Glutamatergic neuron (in vitro differentiated cells): ENCODE data around the gene EMC8. TPM values are rescaled to one million over a fixed set of nuclear protein-coding genes. Genes with fewer than 3 reads are reported as not detected.

ENCODE experiments used
- DNase-seq: peaks from one replicate; pipeline ENCODE4 v3.0.0; 2022
- H3K27ac Mint-ChIP-seq: one replicate; pipeline ENCODE4 v1.8.0; 2020; ENCODE audit warnings: mild to moderate bottlenecking, mixed read lengths, inconsistent platforms; ENCODE audit not compliant: unreplicated experiment
- H3K27me3 Mint-ChIP-seq: one replicate; pipeline ENCODE4 v1.8.0; 2020; ENCODE audit warnings: mild to moderate bottlenecking, moderate library complexity, mixed read lengths, inconsistent platforms; ENCODE audit not compliant: unreplicated experiment
- H3K36me3 Mint-ChIP-seq: one replicate; pipeline ENCODE4 v1.8.0; 2020; ENCODE audit warnings: mild to moderate bottlenecking, mixed read lengths, inconsistent platforms; ENCODE audit not compliant: unreplicated experiment
- H3K4me1 Mint-ChIP-seq: one replicate; pipeline ENCODE4 v1.8.0; 2020; ENCODE audit warnings: mild to moderate bottlenecking, low read depth, mixed read lengths, inconsistent platforms; ENCODE audit not compliant: unreplicated experiment
- H3K4me3 Mint-ChIP-seq: one replicate; pipeline ENCODE4 v1.8.0; 2020; ENCODE audit warnings: mild to moderate bottlenecking, mixed read lengths, inconsistent platforms; ENCODE audit not compliant: unreplicated experiment
- H3K9me3 Mint-ChIP-seq: one replicate; pipeline ENCODE4 v1.8.0; 2020; ENCODE audit warnings: mild to moderate bottlenecking, moderate library complexity, mixed read lengths, inconsistent platforms; ENCODE audit not compliant: unreplicated experiment
- total RNA-seq: library from RNA; stranded (reverse); fragmentation: NEBNext Ultra II Directional; extraction: Animal tissue kit (Norgen Biotek cat#: 25700); gene quantifications from one replicate; pipeline ENCODE4 v1.2.1, GENCODE V29; 2021; ENCODE audit not compliant: unreplicated experiment
- TF ChIP-seq, protein P1 (sequence below): fragments of 200-600 bp; sonication (generic); IDR thresholded peaks from one replicate; pipeline ENCODE4 v1.5.0; 2021; ENCODE audit not compliant: partially characterized antibody, unreplicated experiment

EMC8 gene
- total RNA-seq, 1 donor from 2014 or later = 34.2 TPM

DNA sequence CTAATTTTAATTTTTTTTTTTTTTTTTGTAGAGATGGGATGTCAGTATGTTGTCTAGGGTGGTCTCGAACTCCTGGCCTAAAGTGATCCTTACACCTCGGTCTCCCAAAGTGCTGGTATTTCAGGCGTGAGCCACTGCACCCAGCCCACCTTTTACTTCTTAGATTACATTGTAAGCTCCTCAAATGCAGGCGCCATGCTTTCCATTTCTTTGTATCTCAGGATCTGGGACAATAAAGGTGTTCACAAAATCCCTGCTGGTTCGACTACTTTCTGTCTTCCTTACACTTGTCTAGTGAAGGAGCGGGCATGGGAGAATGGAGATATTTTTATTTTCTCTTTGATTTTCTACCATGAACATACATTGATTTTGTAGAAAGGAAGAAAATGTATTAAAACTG, 25.2 kb downstream of the EMC8 start:
- no peak overlapping the region for H3K27ac Mint-ChIP-seq
- H3K27me3 Mint-ChIP-seq = no peaks in the 10 kb centered on the region
- no peaks in the 10 kb centered on the region for H3K36me3 Mint-ChIP-seq
- peaks cover 2% of the 10 kb centered on the region for H3K4me1 Mint-ChIP-seq
- TF ChIP-seq, protein P1, sequence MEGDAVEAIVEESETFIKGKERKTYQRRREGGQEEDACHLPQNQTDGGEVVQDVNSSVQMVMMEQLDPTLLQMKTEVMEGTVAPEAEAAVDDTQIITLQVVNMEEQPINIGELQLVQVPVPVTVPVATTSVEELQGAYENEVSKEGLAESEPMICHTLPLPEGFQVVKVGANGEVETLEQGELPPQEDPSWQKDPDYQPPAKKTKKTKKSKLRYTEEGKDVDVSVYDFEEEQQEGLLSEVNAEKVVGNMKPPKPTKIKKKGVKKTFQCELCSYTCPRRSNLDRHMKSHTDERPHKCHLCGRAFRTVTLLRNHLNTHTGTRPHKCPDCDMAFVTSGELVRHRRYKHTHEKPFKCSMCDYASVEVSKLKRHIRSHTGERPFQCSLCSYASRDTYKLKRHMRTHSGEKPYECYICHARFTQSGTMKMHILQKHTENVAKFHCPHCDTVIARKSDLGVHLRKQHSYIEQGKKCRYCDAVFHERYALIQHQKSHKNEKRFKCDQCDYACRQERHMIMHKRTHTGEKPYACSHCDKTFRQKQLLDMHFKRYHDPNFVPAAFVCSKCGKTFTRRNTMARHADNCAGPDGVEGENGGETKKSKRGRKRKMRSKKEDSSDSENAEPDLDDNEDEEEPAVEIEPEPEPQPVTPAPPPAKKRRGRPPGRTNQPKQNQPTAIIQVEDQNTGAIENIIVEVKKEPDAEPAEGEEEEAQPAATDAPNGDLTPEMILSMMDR = no peak
- no peak for DNase-seq
- no peaks in the 10 kb centered on the region for H3K9me3 Mint-ChIP-seq
- H3K4me3 Mint-ChIP-seq = no peak overlapping the region

DNA sequence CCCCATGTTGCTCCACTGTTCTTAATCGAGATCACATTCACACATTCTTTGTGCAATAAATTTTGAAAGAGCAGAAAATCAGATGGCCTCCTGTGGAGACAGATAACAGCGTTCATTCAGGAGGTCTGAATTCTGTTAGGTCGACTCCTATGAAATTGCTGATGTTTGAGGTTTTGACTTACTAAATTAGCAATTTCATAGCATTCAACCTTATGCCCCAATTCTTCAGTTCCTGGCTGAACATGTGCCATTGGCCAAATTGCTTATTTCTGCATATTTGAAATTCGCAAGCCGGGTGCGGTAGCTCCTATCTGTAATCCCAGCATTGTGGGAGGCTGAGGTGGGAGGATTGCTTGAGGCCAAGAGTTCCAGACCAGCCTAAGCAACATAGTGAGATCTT, 26.3 kb downstream of the EMC8 start:
- no peaks in the 10 kb centered on the region for H3K36me3 Mint-ChIP-seq
- H3K4me1 Mint-ChIP-seq = peaks cover 2% of the 10 kb centered on the region
- no peak overlapping the region for H3K27ac Mint-ChIP-seq

DNA sequence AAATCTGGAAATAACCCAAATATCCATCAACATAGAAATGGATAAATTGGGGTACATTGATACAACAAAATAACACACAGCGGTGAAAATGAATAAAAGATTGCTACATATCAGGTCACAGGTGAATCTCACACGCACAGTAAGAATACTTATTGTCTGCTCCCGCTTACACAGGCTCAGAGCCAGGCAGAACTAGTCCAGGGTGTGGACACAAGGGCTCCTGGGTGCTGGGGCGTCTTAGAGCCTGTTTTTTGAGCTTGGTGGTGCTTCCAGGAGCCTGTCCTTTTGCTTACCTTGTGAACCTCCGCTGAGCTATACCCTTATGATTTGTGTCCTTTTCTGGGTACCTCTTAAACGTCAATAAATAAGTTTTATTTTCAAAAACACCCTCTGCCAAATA, 28.6 kb downstream of the EMC8 start:
- Mint-ChIP-seq H3K4me3 (no peak overlapping the region), H3K36me3 (no peaks in the 10 kb centered on the region), H3K4me1 (peaks cover 2% of the 10 kb centered on the region), H3K27ac (no peak overlapping the region), H3K9me3 (no peaks in the 10 kb centered on the region), H3K27me3 (peaks cover 5% of the 10 kb centered on the region)
- DNase-seq = no peak
- TF ChIP-seq, protein P1 = no peak

More for the DNA sequence above, 26.3 kb downstream of the EMC8 start:
- TF ChIP-seq, protein P1 = no peak
- no peak for DNase-seq
- Mint-ChIP-seq H3K9me3 (no peaks in the 10 kb centered on the region), H3K27me3 (peaks cover 3% of the 10 kb centered on the region), H3K4me3 (no peak overlapping the region)

DNA sequence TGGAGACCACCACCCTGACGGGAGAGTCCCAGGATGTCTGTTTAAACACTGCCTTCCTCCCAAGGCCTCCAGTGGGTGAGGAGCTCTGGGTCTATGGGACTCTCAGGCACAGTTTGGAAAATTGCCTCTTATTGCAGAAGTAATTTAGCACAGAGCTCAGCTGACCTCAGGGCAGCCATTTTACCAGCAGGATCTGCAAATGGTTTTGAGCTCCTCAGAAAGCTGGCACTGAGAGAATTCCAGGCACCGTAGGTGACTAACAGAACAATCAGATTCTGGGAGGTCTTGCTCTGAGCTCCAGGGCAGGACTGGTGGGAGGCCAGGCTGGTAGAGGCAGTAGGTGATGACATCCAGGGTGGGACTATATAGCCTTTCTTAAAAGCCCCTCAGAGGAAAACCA, 31.1 kb downstream of the EMC8 start:
- TF ChIP-seq, protein P1 = no peak
- Mint-ChIP-seq H3K9me3 (no peaks in the 10 kb centered on the region), H3K27me3 (peaks cover 5% of the 10 kb centered on the region), H3K36me3 (no peaks in the 10 kb centered on the region), H3K27ac (no peak overlapping the region), H3K4me1 (peaks cover 6% of the 10 kb centered on the region), H3K4me3 (no peak overlapping the region)
- DNase-seq = no peak

DNA sequence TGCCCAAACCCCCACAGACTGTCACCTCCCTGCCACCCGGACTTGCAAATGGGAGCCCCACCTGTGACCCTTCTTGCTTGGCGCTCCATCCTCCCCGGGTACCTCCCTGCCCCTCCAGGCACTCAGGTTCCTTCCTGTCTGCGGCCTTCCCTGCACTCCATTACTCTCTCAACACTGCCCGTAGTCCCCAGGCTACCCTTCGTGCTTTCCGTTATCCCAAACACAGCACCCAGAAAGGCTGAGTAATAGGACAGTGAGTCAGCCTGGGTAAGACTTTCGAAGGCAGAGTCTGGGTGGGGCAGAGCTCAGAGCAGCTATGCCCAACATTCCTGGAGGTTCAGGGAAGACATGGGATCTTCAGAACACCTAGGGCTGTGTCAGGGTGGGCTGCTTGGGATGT, 31.8 kb downstream of the EMC8 start:
- peaks cover 6% of the 10 kb centered on the region for H3K4me1 Mint-ChIP-seq
- no peaks in the 10 kb centered on the region for H3K9me3 Mint-ChIP-seq
- TF ChIP-seq, protein P1 = no peak
- H3K27me3 Mint-ChIP-seq = peaks cover 5% of the 10 kb centered on the region
- no peak overlapping the region for H3K4me3 Mint-ChIP-seq
- H3K36me3 Mint-ChIP-seq = no peaks in the 10 kb centered on the region
- H3K27ac Mint-ChIP-seq = no peak overlapping the region
- DNase-seq = no peak
